IMR-90 (cell line): ENCODE measurements around the gene CAMK2N1. TPM values are rescaled to one million over a fixed set of nuclear protein-coding genes. Genes with fewer than 3 reads are reported as not detected.

Experiments used
- ATAC-seq: fragments of 200-7000 bp; cut with Tn5 transposase; 2 replicates; pipeline ENCODE4 v1.9.1; 2020; ENCODE audit warnings: low read depth, mild to moderate bottlenecking, moderate library complexity
- BruUV-seq: library from RNA; stranded (reverse); fragments of 400-500 nt; replicated peaks from 2 replicates; lab custom pipeline; 2021; lab: Mats Ljungman, UMichigan
- CTCF ChIA-PET: fragments of 300-600 bp; formaldehyde crosslinking; extraction: SDS; loops from one replicate; lab custom pipeline; 2021; ENCODE audit warnings: antibody characterized with exemption; lab: Yijun Ruan, JAX
- POLR2A ChIA-PET: fragments of 300-600 bp; sonication (Branson Sonifier 250); formaldehyde crosslinking; loops from one replicate; lab custom pipeline; 2022; ENCODE audit warnings: antibody characterized with exemption; ENCODE audit not compliant: unreplicated experiment; lab: Charles Lee
- DNase-seq: peaks from one replicate; pipeline ENCODE4 v3.0.0; 2013
- H2AFZ ChIP-seq: replicated peaks from 2 replicates; pipeline ENCODE3; 2013; ENCODE audit warnings: low read length, mild to moderate bottlenecking; ENCODE audit not compliant: poor library complexity
- H2AK5ac ChIP-seq: 2 replicates; pipeline ENCODE4 v1.6.1; 2013; ENCODE audit warnings: low read depth, low read length, inconsistent platforms
- H2AK9ac ChIP-seq: replicated peaks from 2 replicates; pipeline ENCODE3; 2013; ENCODE audit warnings: mild to moderate bottlenecking, low read depth, low read length, moderate library complexity; ENCODE audit not compliant: poor library complexity
- H2BK120ac ChIP-seq: 2 replicates; pipeline ENCODE4 v1.6.1; 2013; ENCODE audit warnings: low read depth, low read length, inconsistent platforms
- H2BK15ac ChIP-seq: 3 replicates; pipeline ENCODE4 v1.6.1; 2013; ENCODE audit warnings: low read depth, low read length, inconsistent platforms
- H2BK20ac ChIP-seq: 2 replicates; pipeline ENCODE4 v1.6.1; 2013; ENCODE audit warnings: low read depth, mild to moderate bottlenecking, inconsistent platforms, low read length, moderate library complexity
- H2BK5ac ChIP-seq: 2 replicates; pipeline ENCODE4 v1.6.1; 2013; ENCODE audit warnings: mild to moderate bottlenecking, low read depth, low read length, inconsistent platforms; ENCODE audit not compliant: poor library complexity, severe bottlenecking
- H3K14ac ChIP-seq: replicated peaks from 2 replicates; pipeline ENCODE4 v1.6.1; 2013; ENCODE audit warnings: low read depth, low read length, inconsistent platforms
- H3K18ac ChIP-seq: 2 replicates; pipeline ENCODE4 v1.6.1; 2013; ENCODE audit warnings: low read depth, low read length, control low read depth
- H3K23ac ChIP-seq: 2 replicates; pipeline ENCODE4 v1.6.1; 2013; ENCODE audit warnings: low read depth, low read length, inconsistent platforms
- H3K27ac ChIP-seq: 2 replicates; pipeline ENCODE4 v1.5.1; 2013; ENCODE audit warnings: mild to moderate bottlenecking, control low read depth, low read length; ENCODE audit not compliant: insufficient read depth
- H3K27me3 ChIP-seq: 2 replicates; pipeline ENCODE4 v1.6.1; 2013; ENCODE audit warnings: low read length; ENCODE audit not compliant: control insufficient read depth, insufficient read depth
- H3K36me3 ChIP-seq: 2 replicates; pipeline ENCODE4 v1.6.1; 2013; ENCODE audit warnings: low read length, mixed read lengths; ENCODE audit not compliant: control insufficient read depth, insufficient read depth
- H3K4ac ChIP-seq: 2 replicates; pipeline ENCODE4 v1.6.1; 2013; ENCODE audit warnings: low read depth, low read length, inconsistent platforms
- H3K4me1 ChIP-seq: 2 replicates; pipeline ENCODE4 v1.6.1; 2013; ENCODE audit warnings: low read length, mixed read lengths; ENCODE audit not compliant: control insufficient read depth, insufficient read depth
- H3K4me2 ChIP-seq: 2 replicates; pipeline ENCODE4 v1.6.1; 2013; ENCODE audit warnings: low read depth, mild to moderate bottlenecking, control low read depth, low read length, moderate library complexity
- H3K4me3 ChIP-seq: 2 replicates; pipeline ENCODE4 v1.5.1; 2013; ENCODE audit warnings: low read depth, mild to moderate bottlenecking, control low read depth, low read length, moderate library complexity; ENCODE audit not compliant: insufficient read depth
- H3K56ac ChIP-seq: 2 replicates; pipeline ENCODE4 v1.6.1; 2013; ENCODE audit warnings: low read length, inconsistent platforms; ENCODE audit not compliant: insufficient read depth; ENCODE audit errors: extremely low read depth
- H3K79me1 ChIP-seq, 2 experiments: 2 replicates each; pipeline ENCODE4 v1.6.1; 2013; ENCODE audit warnings: low read length in 2 of 2, inconsistent platforms in 1 of 2, low read depth in 1 of 2
- H3K9ac ChIP-seq: 2 replicates; pipeline ENCODE4 v1.6.1; 2013; ENCODE audit warnings: low read depth, low read length, control low read depth
- H3K9me1 ChIP-seq: 2 replicates; pipeline ENCODE4 v1.6.1; 2013; ENCODE audit warnings: low read length, inconsistent platforms; ENCODE audit not compliant: insufficient read depth
- H3K9me3 ChIP-seq: 2 replicates; pipeline ENCODE4 v1.6.1; 2013; ENCODE audit warnings: low read length; ENCODE audit not compliant: control insufficient read depth, insufficient read depth
- H4K20me1 ChIP-seq: 2 replicates; pipeline ENCODE4 v1.6.1; 2013; ENCODE audit warnings: low read length, inconsistent platforms; ENCODE audit not compliant: insufficient read depth
- H4K5ac ChIP-seq: 2 replicates; pipeline ENCODE4 v1.6.1; 2013; ENCODE audit warnings: mild to moderate bottlenecking, low read depth, low read length, control low read depth
- H4K8ac ChIP-seq, 2 experiments: 2 replicates each; pipeline ENCODE4 v1.6.1; 2013; ENCODE audit warnings: low read depth in 2 of 2, low read length in 2 of 2, control low read depth in 1 of 2, inconsistent platforms in 1 of 2
- H4K91ac ChIP-seq: 2 replicates; pipeline ENCODE4 v1.6.1; 2013; ENCODE audit warnings: low read depth, low read length, inconsistent platforms; ENCODE audit not compliant: insufficient read depth
- BHLHE40 ChIP-seq: fragments of 150-350 bp; IDR thresholded peaks from 2 replicates; pipeline ENCODE4 v1.6.1; 2016; ENCODE audit warnings: mild to moderate bottlenecking, low read depth, low read length
- CEBPB ChIP-seq: IDR thresholded peaks from 2 replicates; pipeline ENCODE4 v1.6.1; 2012; ENCODE audit warnings: low read depth, low read length, improper control_type of control experiment
- CHD1 ChIP-seq: IDR thresholded peaks from 2 replicates; pipeline ENCODE4 v1.6.1; 2012; ENCODE audit warnings: low read depth, low read length, improper control_type of control experiment
- CTCF ChIP-seq: conservative IDR thresholded peaks from 2 replicates; pipeline ENCODE4 v1.5.1; 2012; ENCODE audit warnings: mild to moderate bottlenecking, low read depth, low read length, improper control_type of control experiment
- ELK1 ChIP-seq: fragments of 150-350 bp; IDR thresholded peaks from 2 replicates; pipeline ENCODE4 v1.6.1; 2016; ENCODE audit warnings: low read depth, mild to moderate bottlenecking, low read length, moderate library complexity, borderline replicate concordance
- FOS ChIP-seq: fragments of 150-350 bp; IDR thresholded peaks from 2 replicates; pipeline ENCODE4 v1.6.1; 2016; ENCODE audit warnings: low read depth, low read length
- MAFK ChIP-seq: IDR thresholded peaks from 2 replicates; pipeline ENCODE4 v1.6.1; 2012; ENCODE audit warnings: low read depth, low read length, improper control_type of control experiment
- MAZ ChIP-seq: IDR thresholded peaks from 2 replicates; pipeline ENCODE4 v1.6.1; 2012; ENCODE audit warnings: low read depth, mild to moderate bottlenecking, low read length, improper control_type of control experiment, moderate library complexity, borderline replicate concordance
- MXI1 ChIP-seq: IDR thresholded peaks from 2 replicates; pipeline ENCODE4 v1.6.1; 2012; ENCODE audit warnings: low read depth, mild to moderate bottlenecking, low read length, moderate library complexity, borderline replicate concordance
- NFE2L2 ChIP-seq: fragments of 150-350 bp; IDR thresholded peaks from 2 replicates; pipeline ENCODE4 v1.6.1; 2016; ENCODE audit warnings: low read depth, mild to moderate bottlenecking, low read length
- POLR2A ChIP-seq: IDR thresholded peaks from 2 replicates; pipeline ENCODE4 v1.6.1; 2012; ENCODE audit warnings: mild to moderate bottlenecking, low read depth, low read length
- RAD21 ChIP-seq: IDR thresholded peaks from 2 replicates; pipeline ENCODE4 v1.6.1; 2012; ENCODE audit warnings: low read length, improper control_type of control experiment
- RCOR1 ChIP-seq: IDR thresholded peaks from 2 replicates; pipeline ENCODE4 v1.6.1; 2012; ENCODE audit warnings: mild to moderate bottlenecking, low read length, improper control_type of control experiment; ENCODE audit not compliant: insufficient replicate concordance
- RFX5 ChIP-seq: IDR thresholded peaks from 2 replicates; pipeline ENCODE4 v1.8.0; 2012; ENCODE audit warnings: low read depth, mild to moderate bottlenecking, low read length, moderate library complexity
- SMC3 ChIP-seq: fragments of 150-350 bp; IDR thresholded peaks from 2 replicates; pipeline ENCODE4 v1.6.1; 2016; ENCODE audit warnings: low read depth, mild to moderate bottlenecking, antibody characterized with exemption, low read length, moderate library complexity
- USF2 ChIP-seq: fragments of 150-350 bp; IDR thresholded peaks from 2 replicates; pipeline ENCODE4 v1.6.1; 2017; ENCODE audit warnings: mild to moderate bottlenecking, antibody characterized with exemption, low read length, low read depth
- WGBS, 2 experiments: methylation state at CpG; one replicate each; pipeline versions ENCODE4 v1.1.5 to v1.1.7; 2013; ENCODE audit warnings: missing lambda C conversion rate in 2 of 2; ENCODE audit not compliant: insufficient read length in 1 of 2; ENCODE audit errors: extremely low coverage in 2 of 2; 5-methylcytosine and 5-hydroxymethylcytosine counted together
- dilution Hi-C: fragments of 300-500 bp; cut with HindIII; formaldehyde crosslinking; loops from one replicate; pipeline ENCODE4 v1.14.3; 2018; ENCODE audit warnings: low sequenced_read_pairs; ENCODE audit not compliant: unreplicated experiment
- in situ Hi-C: fragments of 300-500 bp; cut with MboI; formaldehyde crosslinking; loops from 3 replicates; pipeline ENCODE4 v1.14.3; 2019; ENCODE audit warnings: low sequenced_read_pairs, inconsistent platforms, mixed read lengths
- intact Hi-C: fragments of 100-400 bp; cut with micrococcal nuclease; formaldehyde crosslinking; loops from 2 replicates; pipeline ENCODE4 v1.10.0; 2022
- polyA plus RNA-seq, 3 experiments: library from polyadenylated mRNA; depleted of rRNA; stranded (reverse); fragments of >200 nt; gene quantifications; 2 replicates each; pipeline ENCODE4 v1.2.3, GENCODE V29; 2012; ENCODE audit warnings: low replicate concordance in 1 of 3
- total RNA-seq: library from RNA; depleted of rRNA; stranded (reverse); fragments of >200 nt; gene quantifications from 2 replicates; pipeline ENCODE4 v1.2.3, GENCODE V29; 2012

Gene CAMK2N1
- total and polyA plus RNA-seq, 2 of the 4 experiments (the other 2 are of a cell fraction) = 10.2 to 44.4 TPM

GRCh38 chr1:20495661-20496060 lies 9.7 kb upstream of the CAMK2N1 start:
- peak overlapping the region; percentile 76 for H4K5ac ChIP-seq
- intact Hi-C loops (no loop called here), in situ Hi-C loops (loop anchor here (10.0 kb wide), 1 partner anchor 581 kb away; no protein-coding TSS in a partner anchor), dilution Hi-C loops (no loop called here)
- no peak overlapping the region for H3K4me3 ChIP-seq
- CTCF ChIA-PET = interaction anchor here (0.6 to 2.2 kb wide), 5 partner anchors 12 to 344 kb away, joined by 3 to 14 read pairs (median 4); no protein-coding TSS in a partner anchor
- H2BK5ac ChIP-seq = peak overlapping the region; percentile 81
- peak overlapping the region; percentile 39 for H3K27ac ChIP-seq
- H3K27me3 ChIP-seq = no peaks in the 10 kb centered on the region
- ATAC-seq (no peak), DNase-seq (no peak)
- H3K9me3 ChIP-seq = no peaks in the 10 kb centered on the region
- peak overlapping the region; percentile 92 for H3K4ac ChIP-seq
- peak overlapping the region; percentile 19 for H2AFZ ChIP-seq
- peak overlapping the region; percentile 62 to 88 for H4K8ac ChIP-seq
- peak overlapping the region; percentile 71; the same call in 1 of the 2 replicates for H3K18ac ChIP-seq
- peaks cover 17% of the 10 kb centered on the region for H3K9me1 ChIP-seq
- H2AK9ac ChIP-seq = peak overlapping the region; percentile 52
- peak overlapping the region; percentile 85 for H2BK120ac ChIP-seq
- peak overlapping the region; percentile 14; the same call in 1 of the 2 replicates for H3K9ac ChIP-seq
- H3K23ac ChIP-seq = peak overlapping the region; percentile 50
- peak overlapping the region; percentile 68 for H3K14ac ChIP-seq
- H2AK5ac ChIP-seq = peak overlapping the region; percentile 52
- H3K79me1 ChIP-seq = peaks cover 0 to 8% of the 10 kb centered on the region in 2 experiments; a peak in 1 of 4 replicates
- peak overlapping the region; percentile 13; the same call in 1 of the 2 replicates for H3K4me2 ChIP-seq
- peaks cover 20% of the 10 kb centered on the region for H3K36me3 ChIP-seq
- peaks cover 19% of the 10 kb centered on the region for H3K4me1 ChIP-seq
- POLR2A ChIA-PET = interaction anchor here (1.0 kb wide), 1 partner anchor 12 kb away, joined by 3 read pairs; no protein-coding TSS in a partner anchor
- BruUV-seq = no TSS peak
- peak overlapping the region; percentile 86; the same call in 2 of the 3 replicates for H2BK15ac ChIP-seq
- H4K91ac ChIP-seq = peak overlapping the region; percentile 89
- H4K20me1 ChIP-seq = peaks cover 10% of the 10 kb centered on the region; the same call in 1 of the 2 replicates
- H3K56ac ChIP-seq = peak overlapping the region; percentile 67
- H2BK20ac ChIP-seq = peak overlapping the region; percentile 92
- no peak for TF ChIP-seq CEBPB
- no peak for TF ChIP-seq FOS
- no peak for TF ChIP-seq SMC3
- no peak for TF ChIP-seq MAZ
- no peak for TF ChIP-seq USF2
- TF ChIP-seq BHLHE40 = no peak
- TF ChIP-seq CHD1 = no peak
- TF ChIP-seq CTCF = no peak
- TF ChIP-seq RCOR1 = no peak
- TF ChIP-seq MAFK = no peak
- TF ChIP-seq POLR2A = no peak
- no peak for TF ChIP-seq ELK1
- no peak for TF ChIP-seq RFX5
- TF ChIP-seq MXI1 = no peak
- no peak for TF ChIP-seq NFE2L2
- no peak for TF ChIP-seq RAD21
- 100% methylated on average over 1 of the region's 1 CpG; no CpG with 5 or more reads in 1 of the 2 experiments for WGBS, 2 experiments
